Cardiac muscle cell (in vitro differentiated cells and primary cell): ENCODE results near the gene ARNT2. TPM values are rescaled to one million over a fixed set of nuclear protein-coding genes. Genes with fewer than 3 reads are reported as not detected.

Experiments used
- DNase-seq, 2 donors: peaks; one replicate each; pipeline versions ENCODE4 v3.0.0 to v3.0.0-alpha.2; 2010 to 2017; ENCODE audit warnings: low read depth in 1 of 2, low spot score in 1 of 2
- H3K27ac ChIP-seq: fragments of 200-600 bp; sonication (generic); 2 replicates; pipeline ENCODE4 v1.5.1; 2016
- H3K27me3 ChIP-seq: fragments of 200-600 bp; sonication (generic); 2 replicates; pipeline ENCODE4 v1.6.0; 2016; ENCODE audit warnings: control low read depth
- H3K36me3 ChIP-seq: fragments of 200-600 bp; sonication (generic); 2 replicates; pipeline ENCODE4 v1.5.1; 2016; ENCODE audit warnings: control low read depth
- H3K4me1 ChIP-seq: fragments of 200-600 bp; sonication (generic); 2 replicates; pipeline ENCODE4 v1.8.1; 2017; ENCODE audit warnings: low read depth, mild to moderate bottlenecking, mixed run types
- H3K4me3 ChIP-seq: fragments of 200-600 bp; sonication (generic); 2 replicates; pipeline ENCODE4 v1.5.1; 2016; ENCODE audit warnings: mild to moderate bottlenecking
- H3K9me3 ChIP-seq: fragments of 200-600 bp; sonication (generic); 2 replicates; pipeline ENCODE4 v1.5.1; 2017; ENCODE audit warnings: low read depth, mild to moderate bottlenecking, control low read depth
- CTCF ChIP-seq: IDR thresholded peaks from 2 replicates; pipeline ENCODE4 v1.5.1; 2012; ENCODE audit warnings: low read depth, mild to moderate bottlenecking, low read length
- polyA plus RNA-seq: library from polyadenylated mRNA; unstranded; fragments of >200 nt; fragmentation: Nextera tagmentation; extraction: Ambion mirVana; gene quantifications from 2 replicates; pipeline ENCODE4 v1.2.1, GENCODE V29; 2016
- total RNA-seq: library from RNA; depleted of rRNA; stranded (reverse); fragments of >200 nt; gene quantifications from 2 replicates; pipeline ENCODE4 v1.2.3, GENCODE V29; 2016

Gene ARNT2
- total and polyA plus RNA-seq, 2 experiments from 2014 or later: 3.8 to 4.4 TPM

GRCh38 chr15:80375968-80376891, 28.0 kb upstream of the ARNT2 start:
- H3K4me1 ChIP-seq: no peaks in the 10 kb centered on the region
- DNase-seq: no peak
- H3K4me3 ChIP-seq: no peak overlapping the region
- no peaks in the 10 kb centered on the region for H3K27me3 ChIP-seq
- no peak overlapping the region for H3K27ac ChIP-seq
- no peaks in the 10 kb centered on the region for H3K9me3 ChIP-seq
- H3K36me3 ChIP-seq: no peaks in the 10 kb centered on the region
- TF ChIP-seq CTCF: no peak

DNA sequence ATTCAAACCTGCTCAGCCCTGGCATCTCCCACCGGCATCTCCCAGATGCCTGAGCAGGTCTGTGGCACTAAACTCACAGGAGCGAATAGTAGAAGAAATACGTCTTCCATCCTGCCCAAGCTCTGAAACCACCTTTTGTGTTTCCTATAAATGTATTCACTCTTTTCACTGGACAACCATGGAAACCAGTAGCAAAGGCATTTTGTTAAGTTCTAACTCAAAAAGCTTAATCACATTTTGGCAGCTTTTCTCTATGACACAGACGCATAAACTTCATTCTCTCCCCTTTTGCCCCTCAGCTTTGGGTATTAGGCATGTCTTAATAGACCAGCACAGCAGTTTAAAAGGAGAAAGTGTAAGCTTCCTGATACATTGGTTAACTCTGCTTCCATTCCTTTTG, 24.5 kb upstream of the ARNT2 start:
- no peaks in the 10 kb centered on the region for H3K9me3 ChIP-seq
- H3K4me1 ChIP-seq: peaks cover 4% of the 10 kb centered on the region
- TF ChIP-seq CTCF: no peak
- no peak overlapping the region for H3K4me3 ChIP-seq
- no peak for DNase-seq
- H3K27ac ChIP-seq: no peak overlapping the region
- no peaks in the 10 kb centered on the region for H3K36me3 ChIP-seq
- H3K27me3 ChIP-seq: no peaks in the 10 kb centered on the region

DNA sequence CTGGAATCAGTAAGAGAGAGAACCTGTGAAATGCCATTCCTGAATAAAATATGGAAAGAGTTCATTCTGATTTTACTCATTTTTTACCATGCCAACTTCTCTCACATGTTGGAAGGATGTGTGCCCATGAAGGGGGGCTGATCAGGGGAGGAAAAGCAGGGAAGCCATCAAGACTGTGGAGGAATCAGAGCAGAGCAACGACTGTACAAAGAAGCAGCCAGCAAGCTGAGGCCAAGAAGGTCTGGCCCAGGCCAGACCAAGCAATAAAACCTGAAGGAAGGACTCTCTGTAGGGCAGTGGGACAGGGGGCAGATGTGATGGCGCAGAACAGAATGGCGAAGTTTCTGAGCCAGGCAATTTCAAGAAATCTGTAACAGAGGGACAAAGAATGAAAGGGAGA, 24.0 kb upstream of the ARNT2 start:
- no peak for DNase-seq
- no peak for TF ChIP-seq CTCF
- Histone ChIP-seq H3K4me1 (peaks cover 5% of the 10 kb centered on the region), H3K27ac (no peak overlapping the region), H3K36me3 (no peaks in the 10 kb centered on the region), H3K4me3 (no peak overlapping the region), H3K27me3 (no peaks in the 10 kb centered on the region), H3K9me3 (no peaks in the 10 kb centered on the region)

DNA sequence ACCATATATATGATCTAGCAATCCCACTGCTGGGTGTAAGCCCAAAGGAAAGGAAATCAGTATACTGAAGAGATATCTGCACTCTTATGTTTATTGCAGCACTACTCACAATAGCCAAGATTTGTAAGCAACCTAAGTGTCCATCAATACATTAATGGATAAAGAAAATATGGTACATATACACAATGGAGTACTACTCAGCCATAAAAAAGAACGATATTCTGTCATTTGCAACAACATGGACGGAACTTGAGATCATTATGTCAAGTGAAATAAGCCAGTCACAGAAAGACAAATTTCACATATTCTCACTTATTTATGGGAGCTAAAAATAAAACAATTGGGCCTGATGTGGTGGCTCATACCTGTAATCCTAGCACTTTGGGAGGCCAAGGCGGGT, 21.9 kb upstream of the ARNT2 start:
- H3K27me3 ChIP-seq: no peaks in the 10 kb centered on the region
- H3K27ac ChIP-seq: no peak overlapping the region
- H3K9me3 ChIP-seq: no peaks in the 10 kb centered on the region
- no peaks in the 10 kb centered on the region for H3K36me3 ChIP-seq
- peaks cover 5% of the 10 kb centered on the region for H3K4me1 ChIP-seq
- no peak for DNase-seq
- TF ChIP-seq CTCF: no peak
- no peak overlapping the region for H3K4me3 ChIP-seq

DNA sequence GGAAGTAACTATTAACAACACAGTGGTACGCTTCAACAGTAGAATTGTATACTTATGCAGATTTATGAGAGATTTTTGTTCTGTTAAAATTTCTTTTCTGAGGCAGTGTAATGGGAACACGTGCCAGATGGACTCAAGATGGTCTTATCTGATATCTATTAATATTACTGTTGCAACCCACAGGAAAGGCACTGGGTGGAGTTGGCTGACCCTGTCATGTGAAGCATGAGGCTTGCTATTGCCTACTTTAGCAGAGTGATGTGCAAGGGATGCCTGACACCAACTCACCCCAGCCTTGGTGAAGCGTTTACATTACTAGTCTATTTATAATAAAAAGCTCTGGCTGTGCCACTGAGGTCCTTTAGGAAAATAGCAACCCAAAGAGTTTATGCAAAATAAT, 19.8 kb upstream of the ARNT2 start:
- H3K9me3 ChIP-seq: no peaks in the 10 kb centered on the region
- H3K4me1 ChIP-seq: peaks cover 5% of the 10 kb centered on the region
- DNase-seq: no peak
- no peak for TF ChIP-seq CTCF
- H3K27ac ChIP-seq: no peak overlapping the region
- no peaks in the 10 kb centered on the region for H3K36me3 ChIP-seq
- no peak overlapping the region for H3K4me3 ChIP-seq
- H3K27me3 ChIP-seq: no peaks in the 10 kb centered on the region
